Skeletal muscle tissue (tissue), 4 donors: Measurements from ENCODE around the gene CAPS. TPM values are rescaled to one million over a fixed set of nuclear protein-coding genes. Genes with fewer than 3 reads are reported as not detected.
"Not testable (repeated sequence)": the region's sequence is repeated elsewhere in the genome, so short reads cannot be mapped to it uniquely, and the experiment has no call there.

Source experiments
- H3K27ac ChIP-seq: one replicate; pipeline ENCODE4 v1.7.0; 2013; ENCODE audit warnings: mild to moderate bottlenecking, low read depth, low read length, inconsistent platforms
- H3K27me3 ChIP-seq, 3 donors: one replicate each; pipeline ENCODE4 v1.7.0; 2013; ENCODE audit warnings: low read length in 3 of 3; ENCODE audit not compliant: control insufficient read depth in 3 of 3, insufficient read depth in 3 of 3
- H3K36me3 ChIP-seq, 3 donors: one replicate each; pipeline ENCODE4 v1.7.0; 2013; ENCODE audit warnings: low read length in 3 of 3; ENCODE audit not compliant: control insufficient read depth in 3 of 3, insufficient read depth in 3 of 3
- H3K4me1 ChIP-seq, 3 donors: one replicate each; pipeline ENCODE4 v1.7.0; 2013; ENCODE audit warnings: low read length in 3 of 3, mild to moderate bottlenecking in 3 of 3; ENCODE audit not compliant: control insufficient read depth in 3 of 3, insufficient read depth in 3 of 3
- H3K4me3 ChIP-seq, 3 donors: one replicate each; pipeline ENCODE4 v1.7.0; 2013; ENCODE audit warnings: low read length in 3 of 3
- H3K9ac ChIP-seq, 3 donors: one replicate each; pipeline ENCODE4 v1.7.0; 2013; ENCODE audit warnings: low read length in 3 of 3, mild to moderate bottlenecking in 3 of 3, moderate library complexity in 2 of 3, low read depth in 1 of 3
- H3K9me3 ChIP-seq, 3 donors: one replicate each; pipeline ENCODE4 v1.7.0; 2013; ENCODE audit warnings: low read length in 3 of 3; ENCODE audit not compliant: control insufficient read depth in 3 of 3
- total RNA-seq: library from RNA; depleted of rRNA; stranded (reverse); fragments of >200 nt; gene quantifications from one replicate; pipeline ENCODE4 v1.2.3, GENCODE V29; 2014
- donor health status: Osteomylitis.

The CAPS gene
- 1.6 TPM for total RNA-seq

GRCh38 chr19:5913739-5914357 is at the start of gene CAPS:
CAPS (plus strand) TSS chr19:5914254; CDS start chr19:5914407, 153 bp downstream.
- Histone ChIP-seq H3K4me1 (no peaks in the 10 kb centered on the region), H3K27me3 (no peaks in the 10 kb centered on the region), H3K27ac (no peak within 1 kb of the TSS), H3K9me3 (no peaks in the 10 kb centered on the region), H3K36me3 (peaks cover 32 to 36% (median 33%) of the 10 kb centered on the region in 3 donors), H3K4me3 (no peak within 1 kb of the TSS), H3K9ac (no peak within 1 kb of the TSS)

GRCh38 chr19:5864725-5865486 is 49.1 kb upstream of the CAPS start:
- Histone ChIP-seq H3K27ac (no peak overlapping the region), H3K4me1 (no peaks in the 10 kb centered on the region), H3K9ac (no peak overlapping the region), H3K9me3 (no peaks in the 10 kb centered on the region), H3K27me3 (peaks cover 5 to 31% (median 17%) of the 10 kb centered on the region in 3 donors), H3K4me3 (no peak overlapping the region), H3K36me3 (no peaks in the 10 kb centered on the region)

GRCh38 chr19:5865772-5866171 is 48.3 kb upstream of the CAPS start:
- Histone ChIP-seq H3K9me3 (no peaks in the 10 kb centered on the region), H3K27me3 (peaks cover 5 to 27% (median 17%) of the 10 kb centered on the region in 3 donors), H3K4me3 (no peak overlapping the region), H3K36me3 (no peaks in the 10 kb centered on the region), H3K4me1 (no peaks in the 10 kb centered on the region), H3K27ac (no peak overlapping the region), H3K9ac (no peak overlapping the region)

- Histone ChIP-seq H3K27ac (no peak overlapping the region), H3K9ac (no peak overlapping the region), H3K4me3 (no peak overlapping the region), H3K4me1 (no peaks in the 10 kb centered on the region), H3K36me3 (no peaks in the 10 kb centered on the region), H3K27me3 (peaks cover 5 to 19% (median 17%) of the 10 kb centered on the region in 3 donors), H3K9me3 (no peaks in the 10 kb centered on the region)
Measured at GRCh38 chr19:5867201-5868136, 46.6 kb upstream of the CAPS start.

- H3K27me3 ChIP-seq = peaks cover 0 to 5% (median 3%) of the 10 kb centered on the region in 3 donors
- no peak overlapping the region for H3K27ac ChIP-seq
- H3K36me3 ChIP-seq = no peaks in the 10 kb centered on the region
- H3K9me3 ChIP-seq = no peaks in the 10 kb centered on the region
- no peak overlapping the region for H3K9ac ChIP-seq
- H3K4me1 ChIP-seq = no peaks in the 10 kb centered on the region
- no peak overlapping the region for H3K4me3 ChIP-seq
Measured at GRCh38 chr19:5870986-5871394, 43.1 kb upstream of the CAPS start.

- no peak overlapping the region for H3K4me3 ChIP-seq
- peaks cover 0 to 12% (median 6%) of the 10 kb centered on the region in 3 donors for H3K27me3 ChIP-seq
- H3K9ac ChIP-seq = no peak overlapping the region
- H3K4me1 ChIP-seq = no peaks in the 10 kb centered on the region
- no peaks in the 10 kb centered on the region for H3K9me3 ChIP-seq
- no peaks in the 10 kb centered on the region for H3K36me3 ChIP-seq
- no peak overlapping the region for H3K27ac ChIP-seq
Measured at GRCh38 chr19:5873617-5874199, 40.3 kb upstream of the CAPS start.

- not testable (repeated sequence) for H3K9me3 ChIP-seq, H3K4me3 ChIP-seq, H3K9ac ChIP-seq, H3K36me3 ChIP-seq, H3K27ac ChIP-seq, H3K4me1 ChIP-seq
- H3K27me3 ChIP-seq = peaks cover 0 to 17% (median 6%) of the 10 kb centered on the region in 3 donors
Measured at GRCh38 chr19:5874496-5874895, 39.6 kb upstream of the CAPS start.

- no peak overlapping the region for H3K9ac ChIP-seq
- H3K4me3 ChIP-seq = no peak overlapping the region
- H3K27me3 ChIP-seq = peaks cover 0 to 21% (median 6%) of the 10 kb centered on the region in 3 donors
- peaks cover 7 to 8% (median 8%) of the 10 kb centered on the region in 3 donors for H3K4me1 ChIP-seq
- H3K9me3 ChIP-seq = no peaks in the 10 kb centered on the region
- H3K36me3 ChIP-seq = no peaks in the 10 kb centered on the region
- no peak overlapping the region for H3K27ac ChIP-seq
Measured at GRCh38 chr19:5877427-5877826, 36.6 kb upstream of the CAPS start.

- Histone ChIP-seq H3K27me3 (peaks cover 0 to 21% (median 6%) of the 10 kb centered on the region in 3 donors), H3K4me3 (no peak overlapping the region), H3K36me3 (no peaks in the 10 kb centered on the region), H3K27ac (no peak overlapping the region), H3K9me3 (no peaks in the 10 kb centered on the region), H3K9ac (no peak overlapping the region), H3K4me1 (peaks cover 7 to 8% (median 8%) of the 10 kb centered on the region in 3 donors)
Measured at GRCh38 chr19:5877882-5878281, 36.2 kb upstream of the CAPS start.
